ENCODE results near the gene PPFIA1. TPM values are rescaled to one million over a fixed set of nuclear protein-coding genes. Genes with fewer than 3 reads are reported as not detected.

Gene PPFIA1
- total RNA-seq, 2 experiments from 2014 or later = 27.2 to 30.9 TPM

- ATAC-seq (no peak), DNase-seq (no peak)
- no peak for TF ChIP-seq CTCF (IDR thresholded peaks at IDR 0.05)
- Mint-ChIP-seq H3K27me3 (no peaks in the 10 kb centered on the region), H3K27ac (no peak overlapping the region), H3K4me3 (no peak overlapping the region), H3K4me1 (ENCODE audit: low read depth) (no peaks in the 10 kb centered on the region), H3K36me3 (ENCODE audit: low read depth) (peaks cover 8% of the 10 kb centered on the region), H3K9me3 (no peaks in the 10 kb centered on the region)
- intact Hi-C loops (cut with micrococcal nuclease) = no loop called here
- ChIA-PET POLR2A (no interaction called here), CTCF (interaction anchor here (1.2 kb wide), 1 partner anchor 17 kb away, joined by 3 read pairs; no protein-coding TSS in a partner anchor)
These were observed 161.1 kb downstream of the PPFIA1 start for GRCh38 chr11:70431611-70432010.

GRCh38 chr11:70432065-70432464 is 161.6 kb downstream of the PPFIA1 start:
- no peaks in the 10 kb centered on the region for H3K27me3 Mint-ChIP-seq
- H3K9me3 Mint-ChIP-seq = no peaks in the 10 kb centered on the region
- H3K36me3 Mint-ChIP-seq (ENCODE audit: low read depth) = peaks cover 8% of the 10 kb centered on the region
- DNase-seq (no peak), ATAC-seq (no peak)
- H3K27ac Mint-ChIP-seq = no peak overlapping the region
- intact Hi-C loops (cut with micrococcal nuclease) = no loop called here
- H3K4me3 Mint-ChIP-seq = no peak overlapping the region
- ChIA-PET CTCF (interaction anchor here (1.2 kb wide), 1 partner anchor 17 kb away, joined by 3 read pairs; no protein-coding TSS in a partner anchor), POLR2A (no interaction called here)
- H3K4me1 Mint-ChIP-seq (ENCODE audit: low read depth) = no peaks in the 10 kb centered on the region
- TF ChIP-seq CTCF (IDR thresholded peaks at IDR 0.05) = no peak

GRCh38 chr11:70432580-70432979 is 162.1 kb downstream of the PPFIA1 start:
- intact Hi-C loops (cut with micrococcal nuclease) = no loop called here
- Mint-ChIP-seq H3K27me3 (no peaks in the 10 kb centered on the region), H3K4me3 (no peak overlapping the region), H3K9me3 (no peaks in the 10 kb centered on the region), H3K27ac (no peak overlapping the region), H3K36me3 (ENCODE audit: low read depth) (peaks cover 8% of the 10 kb centered on the region), H3K4me1 (ENCODE audit: low read depth) (no peaks in the 10 kb centered on the region)
- no peak for ATAC-seq
- ChIA-PET POLR2A (no interaction called here), CTCF (interaction anchor here (1.2 kb wide), 1 partner anchor 16 kb away, joined by 3 read pairs; no protein-coding TSS in a partner anchor)
- no peak for TF ChIP-seq CTCF (IDR thresholded peaks at IDR 0.05)
- DNase-seq = no peak

- Mint-ChIP-seq H3K36me3 (ENCODE audit: low read depth) (peaks cover 8% of the 10 kb centered on the region), H3K27me3 (no peaks in the 10 kb centered on the region), H3K27ac (no peak overlapping the region), H3K4me1 (ENCODE audit: low read depth) (no peaks in the 10 kb centered on the region), H3K9me3 (no peaks in the 10 kb centered on the region), H3K4me3 (no peak overlapping the region)
- ATAC-seq (no peak), DNase-seq (no peak)
- ChIA-PET CTCF (no interaction called here), POLR2A (no interaction called here)
- TF ChIP-seq CTCF (IDR thresholded peaks at IDR 0.05) = no peak
- intact Hi-C loops (cut with micrococcal nuclease) = no loop called here
These were observed 162.5 kb downstream of the PPFIA1 start for GRCh38 chr11:70433038-70433437.

- no peaks in the 10 kb centered on the region for H3K27me3 Mint-ChIP-seq
- no peaks in the 10 kb centered on the region for H3K4me1 Mint-ChIP-seq (ENCODE audit: low read depth)
- peaks cover 8% of the 10 kb centered on the region for H3K36me3 Mint-ChIP-seq (ENCODE audit: low read depth)
- no peak for TF ChIP-seq CTCF (IDR thresholded peaks at IDR 0.05)
- CTCF ChIA-PET = no interaction called here
- POLR2A ChIA-PET = no interaction called here
- DNase-seq (no peak), ATAC-seq (no peak)
- H3K4me3 Mint-ChIP-seq = no peak overlapping the region
- intact Hi-C loops (cut with micrococcal nuclease) = no loop called here
- H3K9me3 Mint-ChIP-seq = no peaks in the 10 kb centered on the region
- no peak overlapping the region for H3K27ac Mint-ChIP-seq
These were observed 163.0 kb downstream of the PPFIA1 start for GRCh38 chr11:70433526-70433925.

Small RNAs within 50 kb of the gene (microRNA-seq; reads per million reads assigned to microRNA genes)
- gene MIR548K (ENCODE audit: borderline microRNAs expressed, borderline replicate concordance) = 10.6 reads per million, percentile 34 among the genes with 10 or more reads in this experiment

Other genes with a start within 250 kb of the PPFIA1 start
- not detected for gene ANO1, start 192.4 kb upstream of the PPFIA1 start, total RNA-seq
- gene FADD, start 67.4 kb upstream of the PPFIA1 start, total RNA-seq = 10 to 100 TPM; 27.6 to 29.6 TPM
- gene CTTN, start 127.8 kb downstream of the PPFIA1 start, total RNA-seq = 1 to 10 TPM; 8.6 to 9.9 TPM

Measured in activated CD8-positive, alpha-beta T cell treated with anti-CD3 and anti-CD28 coated beads for 36 hours (primary cell).